ENCODE data around the gene PTPRK. TPM values are rescaled to one million over a fixed set of nuclear protein-coding genes. Genes with fewer than 3 reads are reported as not detected.

PTPRK gene
- total and polyA plus RNA-seq, 8 donors = 57.0 to 90.4 (median 78.6) TPM

- intact Hi-C loops (cut with DNase I) = no loop called here
- no peak for ATAC-seq
These were observed 356.1 kb downstream of the PTPRK start for GRCh38 chr6:128164254-128164653.

GRCh38 chr6:128162423-128162822 is 358.0 kb downstream of the PTPRK start:
- Histone ChIP-seq H3K9me3 (no peaks in the 10 kb centered on the region), H3K4me1 (no peaks in the 10 kb centered on the region), H3K27me3 (no peaks in the 10 kb centered on the region), H3K4me3 (no peak overlapping the region), H3K36me3 (no peaks in the 10 kb centered on the region), H3K27ac (no peak overlapping the region)
- DNase-seq = no peak
- intact Hi-C loops (cut with DNase I) = no loop called here
- TF ChIP-seq, protein P1, sequence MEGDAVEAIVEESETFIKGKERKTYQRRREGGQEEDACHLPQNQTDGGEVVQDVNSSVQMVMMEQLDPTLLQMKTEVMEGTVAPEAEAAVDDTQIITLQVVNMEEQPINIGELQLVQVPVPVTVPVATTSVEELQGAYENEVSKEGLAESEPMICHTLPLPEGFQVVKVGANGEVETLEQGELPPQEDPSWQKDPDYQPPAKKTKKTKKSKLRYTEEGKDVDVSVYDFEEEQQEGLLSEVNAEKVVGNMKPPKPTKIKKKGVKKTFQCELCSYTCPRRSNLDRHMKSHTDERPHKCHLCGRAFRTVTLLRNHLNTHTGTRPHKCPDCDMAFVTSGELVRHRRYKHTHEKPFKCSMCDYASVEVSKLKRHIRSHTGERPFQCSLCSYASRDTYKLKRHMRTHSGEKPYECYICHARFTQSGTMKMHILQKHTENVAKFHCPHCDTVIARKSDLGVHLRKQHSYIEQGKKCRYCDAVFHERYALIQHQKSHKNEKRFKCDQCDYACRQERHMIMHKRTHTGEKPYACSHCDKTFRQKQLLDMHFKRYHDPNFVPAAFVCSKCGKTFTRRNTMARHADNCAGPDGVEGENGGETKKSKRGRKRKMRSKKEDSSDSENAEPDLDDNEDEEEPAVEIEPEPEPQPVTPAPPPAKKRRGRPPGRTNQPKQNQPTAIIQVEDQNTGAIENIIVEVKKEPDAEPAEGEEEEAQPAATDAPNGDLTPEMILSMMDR (IDR thresholded peaks at IDR 0.05) = no peak
- no peak for ATAC-seq

More at GRCh38 chr6:128164254-128164653, 356.1 kb downstream of the PTPRK start:
- Histone ChIP-seq H3K36me3 (no peaks in the 10 kb centered on the region), H3K4me3 (no peak overlapping the region), H3K27ac (no peak overlapping the region), H3K9me3 (no peaks in the 10 kb centered on the region), H3K4me1 (no peaks in the 10 kb centered on the region), H3K27me3 (no peaks in the 10 kb centered on the region)
- DNase-seq = no peak
- TF ChIP-seq, protein P1 (IDR thresholded peaks at IDR 0.05) = no peak

GRCh38 chr6:128161839-128162238 is 358.6 kb downstream of the PTPRK start:
- ATAC-seq (no peak), DNase-seq (no peak)
- TF ChIP-seq, protein P1 (IDR thresholded peaks at IDR 0.05) = no peak
- H3K27me3 ChIP-seq = no peaks in the 10 kb centered on the region
- no peaks in the 10 kb centered on the region for H3K9me3 ChIP-seq
- H3K4me3 ChIP-seq = no peak overlapping the region
- intact Hi-C loops (cut with DNase I) = no loop called here
- H3K4me1 ChIP-seq = no peaks in the 10 kb centered on the region
- no peaks in the 10 kb centered on the region for H3K36me3 ChIP-seq
- no peak overlapping the region for H3K27ac ChIP-seq

DNA sequence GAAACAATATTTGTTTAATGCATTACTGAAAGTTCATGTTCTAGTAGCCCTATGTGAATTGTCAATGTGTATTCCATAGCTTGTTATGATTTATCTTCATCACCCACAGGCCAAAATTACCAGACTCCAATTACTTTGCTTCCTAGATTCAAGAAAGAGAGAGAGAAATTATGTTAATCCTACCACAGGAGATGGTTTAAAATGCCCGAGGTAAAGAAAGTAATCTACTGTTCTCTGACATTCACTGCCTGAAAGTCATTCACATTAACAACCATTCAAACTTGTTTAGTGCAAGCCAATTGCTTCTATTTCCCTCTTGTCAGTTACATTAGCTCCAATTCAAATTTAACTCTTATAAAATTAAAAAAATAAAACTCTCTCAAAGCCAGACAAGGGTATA is 359.1 kb downstream of the PTPRK start:
- H3K4me1 ChIP-seq = no peaks in the 10 kb centered on the region
- H3K27me3 ChIP-seq = no peaks in the 10 kb centered on the region
- TF ChIP-seq, protein P1 (IDR thresholded peaks at IDR 0.05) = no peak
- H3K27ac ChIP-seq = no peak overlapping the region
- ATAC-seq (no peak), DNase-seq (no peak)
- intact Hi-C loops (cut with DNase I) = no loop called here
- no peaks in the 10 kb centered on the region for H3K9me3 ChIP-seq
- no peak overlapping the region for H3K4me3 ChIP-seq
- no peaks in the 10 kb centered on the region for H3K36me3 ChIP-seq

DNA sequence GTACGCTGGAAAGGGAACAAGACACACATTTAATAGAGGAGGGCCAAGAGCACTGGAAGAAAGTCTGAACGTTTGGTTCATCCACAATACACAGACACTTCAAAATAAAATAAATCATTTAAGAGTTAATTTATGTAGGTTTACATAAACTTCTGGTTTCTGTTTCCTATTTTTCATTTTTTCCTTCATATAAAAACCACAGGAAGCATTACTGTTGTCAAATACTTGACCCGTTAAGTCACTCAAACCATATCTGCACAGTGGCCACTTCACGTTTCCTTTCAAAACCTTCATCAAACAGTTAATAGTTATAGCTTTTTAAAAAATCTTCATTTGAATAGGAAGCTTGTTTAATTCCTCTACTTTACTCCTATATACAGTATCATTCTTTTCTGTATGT is 361.9 kb downstream of the PTPRK start:
- H3K9me3 ChIP-seq = no peaks in the 10 kb centered on the region
- no peak overlapping the region for H3K4me3 ChIP-seq
- TF ChIP-seq, protein P1 (IDR thresholded peaks at IDR 0.05) = no peak
- no peaks in the 10 kb centered on the region for H3K36me3 ChIP-seq
- H3K27me3 ChIP-seq = no peaks in the 10 kb centered on the region
- ATAC-seq = no peak
- no peaks in the 10 kb centered on the region for H3K4me1 ChIP-seq
- no peak for DNase-seq
- H3K27ac ChIP-seq = no peak overlapping the region
- intact Hi-C loops (cut with DNase I) = no loop called here

All from left lung (tissue), 10 donors.